ENCODE measurements around the gene APLNR. TPM values are rescaled to one million over a fixed set of nuclear protein-coding genes. Genes with fewer than 3 reads are reported as not detected.

APLNR gene
- total and polyA plus RNA-seq, 10 of the 15 experiments (the other 5 are each of a cell fraction or from before 2014, with no cell fraction given): 0.11 TPM; not detected in 9

- ChIA-PET POLR2A (no interaction called here), SMC1A (ENCODE audit: uncharacterized antibody, unreplicated experiment) (interaction anchor here (1.4 to 1.7 kb wide), 2 partner anchors 16 to 415 kb away, joined by 4 to 8 read pairs; no protein-coding TSS in a partner anchor), CTCF (no interaction called here), RAD21 (ENCODE audit: unreplicated experiment) (no interaction called here)
- Histone ChIP-seq H3K4me1 (ENCODE audit: control insufficient read depth, insufficient read depth, low read length) (no peaks in the 10 kb centered on the region), H3K27me3 (replicated peaks in 1 of 2; ENCODE audit: control insufficient read depth in 2 of 2, insufficient read depth in 2 of 2, low read length in 1 of 2) (no peaks in the 10 kb centered on the region; a peak in 1 of 4 replicates), H3K27ac (ENCODE audit: control insufficient read depth, insufficient read depth) (no peak overlapping the region), H3K4me2 (ENCODE audit: control insufficient read depth, insufficient read depth) (no peak overlapping the region), H4K20me1 (ENCODE audit: control insufficient read depth, insufficient read depth) (no peaks in the 10 kb centered on the region), H3K9me3 (replicated peaks; ENCODE audit: control insufficient read depth, insufficient read depth, low read length) (no peaks in the 10 kb centered on the region), H3K4me3 (no peak overlapping the region), H3K79me2 (ENCODE audit: control insufficient read depth, insufficient read depth, low read length) (no peaks in the 10 kb centered on the region), H3K36me3 (ENCODE audit: control insufficient read depth in 2 of 2, insufficient read depth in 2 of 2, low read length in 1 of 2) (no peaks in the 10 kb centered on the region), H3K9ac (ENCODE audit: control insufficient read depth, insufficient read depth, low read length) (no peak overlapping the region), H2AFZ (ENCODE audit: control insufficient read depth, low read depth, low read length) (no peak overlapping the region)
- DNase-seq (ENCODE audit: low read depth, low spot score) (no peak), FAIRE-seq (no peak), ATAC-seq (no peak)
- intact Hi-C loops (cut with micrococcal nuclease; ENCODE audit: unreplicated experiment): no loop called here
- no TSS peak for BruUV-seq (replicated peaks)
- no peak for TF ChIP-seq RELB (IDR thresholded peaks at IDR 0.05; ENCODE audit: low read depth)
- TF ChIP-seq ZBED1 (IDR thresholded peaks at IDR 0.05; ENCODE audit: borderline replicate concordance): no peak
- no peak for TF ChIP-seq POLR2AphosphoS5 (IDR thresholded peaks at IDR 0.05; ENCODE audit: low read length)
- in situ Hi-C loops (cut with MboI): loop anchor here (25.0 kb wide), 1 partner anchor 1319 kb away; the partner anchor contains the start of gene OR5I1
Observed at GRCh38 chr11:57256119-57256518, 19.1 kb upstream of the APLNR start.

- ChIA-PET POLR2A (no interaction called here), CTCF (interaction anchor here (8.7 kb wide), 1 partner anchor 414 kb away, joined by 184 read pairs; no protein-coding TSS in a partner anchor), SMC1A (ENCODE audit: uncharacterized antibody, unreplicated experiment) (interaction anchor here (1.4 kb wide), 1 partner anchor 17 kb away, joined by 4 read pairs; no protein-coding TSS in a partner anchor), RAD21 (ENCODE audit: unreplicated experiment) (no interaction called here)
- Histone ChIP-seq H3K4me2 (ENCODE audit: control insufficient read depth, insufficient read depth) (no peak overlapping the region), H3K4me3 (no peak overlapping the region), H3K27me3 (replicated peaks in 1 of 2; ENCODE audit: control insufficient read depth in 2 of 2, insufficient read depth in 2 of 2, low read length in 1 of 2) (no peaks in the 10 kb centered on the region; a peak in 1 of 4 replicates), H3K36me3 (ENCODE audit: control insufficient read depth in 2 of 2, insufficient read depth in 2 of 2, low read length in 1 of 2) (no peaks in the 10 kb centered on the region), H3K9ac (ENCODE audit: control insufficient read depth, insufficient read depth, low read length) (no peak overlapping the region), H2AFZ (ENCODE audit: control insufficient read depth, low read depth, low read length) (no peak overlapping the region), H4K20me1 (ENCODE audit: control insufficient read depth, insufficient read depth) (no peaks in the 10 kb centered on the region), H3K27ac (ENCODE audit: control insufficient read depth, insufficient read depth) (no peak overlapping the region), H3K79me2 (ENCODE audit: control insufficient read depth, insufficient read depth, low read length) (no peaks in the 10 kb centered on the region), H3K9me3 (replicated peaks; ENCODE audit: control insufficient read depth, insufficient read depth, low read length) (no peaks in the 10 kb centered on the region), H3K4me1 (ENCODE audit: control insufficient read depth, insufficient read depth, low read length) (no peaks in the 10 kb centered on the region)
- intact Hi-C loops (cut with micrococcal nuclease; ENCODE audit: unreplicated experiment) (no loop called here), in situ Hi-C loops (cut with MboI) (loop anchor here (25.0 kb wide), 1 partner anchor 1318 kb away; the partner anchor contains the start of gene OR5I1)
- 6% methylated on average over 1 of the region's 1 CpG for WGBS (ENCODE audit: insufficient coverage, insufficient replicate concordance, low lambda C conversion rate, missing lambda C conversion rate)
- FAIRE-seq (no peak), DNase-seq (ENCODE audit: low read depth, low spot score) (no peak), ATAC-seq (no peak)
- no TSS peak for BruUV-seq (replicated peaks)
- no peak for TF ChIP-seq USF2 (IDR thresholded peaks at IDR 0.05; ENCODE audit: borderline replicate concordance, low read depth, low read length)
- no peak for TF ChIP-seq NFYB (IDR thresholded peaks at IDR 0.05; ENCODE audit: insufficient read depth, low read depth, low read length)
- TF ChIP-seq PRDM15 (CRISPR knock-in tag; IDR thresholded peaks at IDR 0.05): no peak
- TF ChIP-seq RBBP5 (conservative IDR thresholded peaks at IDR 0.05): no peak
- no peak for TF ChIP-seq SMC3 (IDR thresholded peaks at IDR 0.05; ENCODE audit: borderline replicate concordance, low read length)
- TF ChIP-seq NBN (IDR thresholded peaks at IDR 0.05): no peak
- TF ChIP-seq ZNF384 (IDR thresholded peaks at IDR 0.05; ENCODE audit: borderline replicate concordance, low read depth, low read length): no peak
- TF ChIP-seq BMI1 (IDR thresholded peaks at IDR 0.05; ENCODE audit: borderline replicate concordance): no peak
- TF ChIP-seq SUZ12 (IDR thresholded peaks at IDR 0.05; ENCODE audit: unreplicated experiment): no peak
Observed at GRCh38 chr11:57255618-57256017, 18.6 kb upstream of the APLNR start.
